Natural killer cell treated with Interleukin-12 subunit alpha and Interleukin-12 subunit beta and Interleukin-15 and Interleukin-18, amount 100 ng/mL, for 72 hours (primary cell): ENCODE measurements around the gene OR8S1. TPM values are rescaled to one million over a fixed set of nuclear protein-coding genes. Genes with fewer than 3 reads are reported as not detected.

ENCODE experiments used
- total RNA-seq, 2 donors: library from RNA; stranded (reverse); gene quantifications; one replicate each; pipeline ENCODE4 v1.2.3, GENCODE V29; 2022

The OR8S1 gene
- total RNA-seq, 2 donors from 2014 or later, result not detected

Other genes starting within 250 kb of the OR8S1 start
- 10 to 100 TPM; 19.5 to 35.7 TPM for gene ZNF641, start 174.7 kb upstream of the OR8S1 start, total RNA-seq
- not detected for gene ANP32D, start 53.1 kb upstream of the OR8S1 start, total RNA-seq
- not detected for gene C12orf54, start 43.1 kb upstream of the OR8S1 start, total RNA-seq
- gene LALBA, start 44.4 kb downstream of the OR8S1 start, total RNA-seq, result not detected
- 10 to 100 TPM; 42.5 to 77.9 TPM for gene KANSL2, start 156.6 kb downstream of the OR8S1 start, total RNA-seq
- gene CCNT1, start 191.1 kb downstream of the OR8S1 start, total RNA-seq, result 10 to 100 TPM; 53.4 to 64.0 TPM